Jurkat, Clone E6-1 (cell line): ENCODE measurements around the gene PRKAG2.
"Not testable (repeated sequence)": the region's sequence is repeated elsewhere in the genome, so short reads cannot be mapped to it uniquely, and the experiment has no call there.

Source experiments
- DNase-seq: peaks from one replicate; pipeline ENCODE4 v3.0.0-alpha.2; 2011; ENCODE audit warnings: low read depth, low spot score
- H3K4me3 ChIP-seq: 2 replicates; pipeline ENCODE4 v1.5.1; 2011; ENCODE audit warnings: mild to moderate bottlenecking, low read length, control low read depth, moderate library complexity

The PRKAG2 gene

DNA sequence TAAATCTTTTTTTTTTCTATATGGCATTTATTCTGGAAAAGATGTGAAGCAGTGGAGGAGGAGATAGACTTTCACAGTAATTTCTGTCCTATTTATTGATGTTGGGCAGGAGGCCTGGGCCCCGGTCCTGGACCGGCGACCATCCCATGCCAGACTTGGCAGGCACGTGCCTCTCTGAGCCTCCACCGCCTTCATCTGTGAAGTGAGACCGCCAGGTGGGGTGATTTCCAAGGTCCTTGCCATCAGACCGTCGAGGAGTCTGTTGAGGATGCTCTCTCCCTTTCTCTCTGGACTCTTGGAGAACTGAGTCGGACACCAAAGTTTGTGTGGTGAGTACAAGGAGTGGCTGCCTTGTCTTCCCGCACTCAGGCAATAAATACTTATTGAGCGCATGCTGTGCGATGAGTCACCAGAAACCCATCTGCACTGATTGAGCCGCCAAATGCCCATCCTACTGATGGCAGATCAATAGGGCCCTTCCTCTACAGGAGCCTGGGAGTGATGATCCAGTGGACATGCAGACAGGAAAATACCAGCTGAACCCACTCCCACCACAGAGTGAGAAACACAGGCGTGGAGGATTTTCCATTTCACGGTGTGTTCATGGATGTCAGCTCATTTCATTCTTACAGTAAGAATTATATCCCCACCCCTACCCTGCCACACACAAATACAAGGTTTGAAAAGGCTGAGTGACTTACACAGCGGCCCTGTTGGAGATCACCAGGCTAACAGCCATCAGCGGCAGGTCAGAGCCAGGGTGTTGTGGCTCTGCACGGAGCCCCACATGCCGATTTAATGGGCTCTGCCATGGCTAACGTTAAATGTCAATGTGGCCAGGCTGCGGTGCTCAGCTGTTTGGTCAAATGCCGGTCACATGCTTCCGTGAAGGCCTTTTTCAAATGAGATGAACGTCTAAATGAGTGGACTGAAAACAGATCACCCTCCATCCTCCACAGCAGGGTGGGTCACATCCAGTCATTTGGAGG lies 11.5 kb upstream of the PRKAG2 start:
- no peak for DNase-seq
- H3K4me3 ChIP-seq = no peak overlapping the region

DNA sequence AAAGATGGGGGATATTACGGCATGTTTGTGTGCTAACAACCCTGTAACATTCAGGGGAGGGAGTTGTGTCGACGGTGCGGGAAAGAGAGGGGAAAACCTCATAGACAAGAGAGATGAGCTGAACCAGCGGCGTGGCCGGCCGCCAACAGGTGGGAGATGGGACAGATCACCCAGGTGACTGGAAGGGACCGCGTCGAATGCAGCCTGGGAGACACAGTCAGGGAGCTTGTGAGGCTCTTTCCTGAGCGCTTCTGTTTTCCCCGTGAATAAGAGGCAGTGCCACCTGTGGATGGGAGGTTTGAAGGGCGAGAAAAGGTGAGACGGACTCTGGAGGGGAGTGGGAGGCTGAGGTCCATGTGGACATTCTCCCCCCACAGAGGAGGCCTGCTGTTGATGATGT lies 9.9 kb upstream of the PRKAG2 start:
- DNase-seq = no peak
- no peak overlapping the region for H3K4me3 ChIP-seq

- DNase-seq = no peak
- H3K4me3 ChIP-seq = no peak overlapping the region
Observed at GRCh38 chr7:151885202-151885580, 8.3 kb upstream of the PRKAG2 start.

DNA sequence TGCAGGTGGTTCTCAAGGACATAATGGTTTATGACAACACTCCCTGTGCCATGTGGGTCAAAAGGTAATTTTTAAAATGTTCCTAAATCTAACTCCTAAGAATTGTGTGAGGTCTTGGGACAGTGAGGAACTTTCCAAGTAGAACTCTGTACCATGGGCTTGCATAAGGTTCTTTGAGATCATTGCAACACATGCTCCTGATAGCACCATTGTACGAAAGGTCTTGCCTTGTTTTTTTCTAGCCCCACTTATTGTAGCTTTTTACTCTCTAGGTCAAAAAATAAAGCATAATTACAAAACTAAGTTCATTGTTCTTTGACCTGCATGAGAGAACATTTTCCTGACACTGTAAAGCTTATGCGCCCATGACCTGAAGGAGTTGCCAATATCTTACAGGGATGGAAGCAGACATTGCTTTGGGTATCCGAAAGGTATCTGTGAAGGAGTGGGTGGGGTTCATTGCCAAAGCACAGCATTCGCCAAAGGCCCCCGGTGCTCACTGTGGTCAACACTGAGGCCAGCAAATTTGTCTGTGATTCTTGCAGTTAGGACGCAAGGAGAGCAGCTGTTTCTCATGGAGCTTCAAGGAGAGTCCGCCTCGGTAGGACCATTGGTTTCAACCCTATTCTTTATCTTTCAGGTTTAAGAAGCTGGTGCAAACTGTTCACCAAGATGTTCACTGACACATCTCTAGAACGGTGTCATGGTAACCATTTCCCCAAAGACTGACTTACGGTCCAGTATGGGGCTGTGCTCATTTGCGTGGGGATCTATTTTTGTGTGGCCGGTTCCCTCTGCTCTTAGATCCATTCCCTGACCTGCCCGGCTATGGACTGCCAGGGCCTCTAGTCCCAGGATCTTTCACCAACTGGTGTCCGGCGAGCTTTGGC lies 7.6 kb upstream of the PRKAG2 start:
- no peak overlapping the region for H3K4me3 ChIP-seq
- no peak for DNase-seq

DNA sequence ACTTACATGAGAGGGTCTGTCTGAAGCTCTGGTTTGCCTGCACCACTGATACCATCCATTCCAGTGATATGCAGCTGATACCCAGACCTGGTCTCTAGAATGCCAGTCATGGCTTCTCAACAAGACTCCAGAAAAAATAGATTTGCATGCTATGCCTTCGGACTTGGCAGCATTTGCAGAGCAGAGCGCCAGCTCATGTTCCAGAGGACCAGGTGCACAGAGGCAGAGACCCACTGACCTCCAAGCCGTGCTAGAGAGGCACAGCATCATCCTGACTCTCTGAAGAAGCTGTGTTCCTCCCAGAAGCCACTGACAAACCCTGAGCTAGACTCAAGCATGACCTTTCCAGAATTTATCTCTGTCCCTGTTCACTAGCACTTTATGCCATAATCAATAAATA lies 6.9 kb upstream of the PRKAG2 start:
- H3K4me3 ChIP-seq = no peak overlapping the region
- DNase-seq = no peak

GRCh38 chr7:151882734-151883133 lies 5.8 kb upstream of the PRKAG2 start:
- DNase-seq = no peak
- H3K4me3 ChIP-seq = no peak overlapping the region

DNA sequence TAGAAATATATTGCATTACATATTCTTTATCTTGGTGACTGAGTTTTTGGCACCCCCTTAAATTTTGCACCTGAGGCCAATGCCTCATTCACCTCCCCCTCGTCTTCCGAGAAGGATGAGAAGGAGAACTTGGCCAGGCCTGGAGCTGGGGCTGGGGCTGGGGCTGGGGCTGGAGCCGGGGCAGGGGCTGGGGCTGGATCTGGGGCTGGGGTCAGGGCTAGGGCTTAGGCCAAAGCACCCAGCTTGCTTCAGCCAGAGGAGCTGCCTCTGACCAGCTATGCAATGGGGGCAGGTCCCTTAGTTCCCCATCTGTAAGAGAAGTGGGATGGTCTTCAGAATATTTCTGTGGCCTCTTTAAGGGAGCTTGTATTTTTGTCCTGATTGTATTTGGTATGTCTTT lies 3.8 kb upstream of the PRKAG2 start:
- DNase-seq = no peak
- H3K4me3 ChIP-seq = no peak overlapping the region

DNA sequence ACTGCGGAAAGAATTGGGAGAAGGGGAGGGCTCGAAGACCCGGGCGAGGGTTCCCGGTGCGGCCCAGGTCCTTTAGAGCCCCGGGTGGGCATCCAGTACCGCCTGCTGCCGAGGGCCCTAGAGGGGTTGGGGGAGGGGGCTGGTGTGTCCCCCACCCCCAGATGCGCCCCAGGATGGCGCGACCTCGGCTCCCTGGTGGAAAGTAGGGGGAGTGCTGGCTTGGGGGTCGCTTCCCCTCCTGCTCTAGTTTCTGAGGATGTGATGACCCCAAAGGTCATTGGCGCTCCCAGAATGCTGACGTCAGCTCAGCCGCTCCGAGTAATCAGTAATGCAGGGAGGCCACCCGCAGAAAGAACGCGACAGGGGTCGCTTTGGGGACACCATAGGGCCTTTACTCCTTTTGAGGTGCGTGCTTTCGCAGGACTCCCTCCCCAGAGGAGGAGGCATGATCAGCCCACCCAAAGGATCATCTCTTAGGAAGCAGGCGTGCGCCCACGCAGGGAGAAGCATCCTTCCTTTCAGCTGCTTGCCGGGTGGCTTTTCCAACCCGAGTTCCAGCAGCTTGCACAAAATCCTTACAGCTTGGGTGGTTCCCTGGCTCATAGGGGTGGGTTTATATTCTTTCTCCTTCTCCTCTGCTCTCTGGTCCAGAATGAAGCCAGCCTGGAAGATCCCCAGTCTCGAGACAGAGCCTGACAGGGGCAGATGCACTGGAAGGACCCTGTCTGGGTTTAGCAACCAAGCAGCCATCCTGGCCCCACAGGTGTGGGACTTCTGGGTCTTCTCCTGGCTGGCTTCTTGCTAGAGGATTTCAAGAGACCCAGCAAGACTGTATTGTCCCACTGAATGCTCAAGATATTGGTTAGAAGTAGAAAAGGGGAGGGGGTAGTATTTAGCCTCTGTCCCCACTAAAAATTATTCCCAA lies 1.3 kb upstream of the PRKAG2 start:
- H3K4me3 ChIP-seq = no peak overlapping the region
- no peak for DNase-seq

DNA sequence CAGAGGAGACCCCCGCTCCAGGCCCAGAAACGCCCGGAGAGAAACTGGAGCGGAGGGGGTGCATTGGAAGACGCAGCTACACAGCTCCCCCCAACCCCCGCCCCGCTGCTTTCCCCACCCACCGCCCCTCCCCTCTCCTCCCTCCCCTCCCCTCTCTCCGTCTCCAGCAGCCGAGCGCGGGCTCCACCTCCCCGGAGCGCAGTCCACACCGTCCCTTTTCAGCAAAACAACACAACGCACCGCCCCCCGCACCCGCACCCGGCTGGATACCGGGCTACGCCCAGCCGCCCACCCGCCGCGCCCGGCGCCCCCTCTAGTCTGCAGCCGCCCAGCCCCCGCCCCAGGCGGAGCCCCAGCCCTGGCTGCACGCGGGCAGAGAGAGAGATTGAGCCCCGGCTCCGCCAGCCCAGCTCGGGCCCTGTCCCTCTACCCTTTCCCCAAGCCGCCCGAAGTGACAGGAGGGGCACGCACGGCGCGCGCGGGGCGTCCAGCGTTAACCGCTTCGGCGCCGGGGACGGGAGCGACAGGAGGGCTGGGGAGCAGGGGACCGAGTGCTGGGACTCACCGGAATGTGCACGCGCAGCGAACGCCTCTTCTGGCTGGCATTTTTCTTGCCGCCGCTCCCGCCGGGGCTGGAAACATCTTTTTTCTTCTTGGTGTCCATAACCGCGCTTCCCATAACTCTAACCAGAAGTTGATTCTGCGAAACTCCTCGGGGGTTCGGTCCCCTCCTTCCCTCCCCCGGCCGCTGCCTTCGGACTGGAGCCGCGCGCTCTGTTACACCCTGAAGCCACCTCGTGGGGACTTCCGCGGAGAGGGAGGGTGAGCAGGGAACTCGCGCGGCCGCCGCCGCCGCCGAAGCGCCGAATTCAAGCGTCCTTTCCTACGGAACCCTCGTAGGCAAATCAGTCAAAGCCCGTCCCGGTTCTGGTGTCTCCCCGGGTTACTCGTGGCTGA lies 695 bp downstream of the PRKAG2 start:
- DNase-seq = peak; percentile 39
- peak overlapping the region; percentile 65 for H3K4me3 ChIP-seq

- DNase-seq, H3K4me3 ChIP-seq: not testable (repeated sequence)
Observed at GRCh38 chr7:151874479-151874878, 2.4 kb downstream of the PRKAG2 start.

DNA sequence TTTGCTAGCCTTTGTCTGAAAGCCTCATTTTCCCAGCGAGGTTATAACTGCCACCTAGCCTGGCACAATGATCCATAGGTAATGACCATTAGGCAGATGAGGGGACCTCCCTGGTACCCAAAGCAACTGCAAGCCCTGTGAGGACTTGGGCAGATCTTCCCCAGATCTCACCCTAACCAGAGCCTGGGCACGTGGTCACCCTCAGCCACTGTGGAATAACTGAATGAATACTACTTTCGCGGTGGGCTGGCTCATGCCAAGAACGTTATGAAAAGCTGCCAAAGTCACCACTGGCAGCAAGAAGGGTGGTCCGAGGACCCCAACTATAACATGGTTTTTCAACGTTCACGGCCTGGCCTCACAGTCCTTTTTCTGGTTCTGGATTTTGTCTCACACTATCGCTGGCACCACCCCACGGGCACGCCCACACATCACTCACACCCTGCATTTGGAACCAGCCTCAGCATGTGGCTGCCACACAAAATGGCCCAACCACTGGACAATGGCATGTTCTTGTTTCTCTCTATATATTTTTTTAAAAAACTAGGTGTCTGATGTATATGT lies 3.4 kb downstream of the PRKAG2 start:
- DNase-seq = no peak
- no peak overlapping the region for H3K4me3 ChIP-seq

DNA sequence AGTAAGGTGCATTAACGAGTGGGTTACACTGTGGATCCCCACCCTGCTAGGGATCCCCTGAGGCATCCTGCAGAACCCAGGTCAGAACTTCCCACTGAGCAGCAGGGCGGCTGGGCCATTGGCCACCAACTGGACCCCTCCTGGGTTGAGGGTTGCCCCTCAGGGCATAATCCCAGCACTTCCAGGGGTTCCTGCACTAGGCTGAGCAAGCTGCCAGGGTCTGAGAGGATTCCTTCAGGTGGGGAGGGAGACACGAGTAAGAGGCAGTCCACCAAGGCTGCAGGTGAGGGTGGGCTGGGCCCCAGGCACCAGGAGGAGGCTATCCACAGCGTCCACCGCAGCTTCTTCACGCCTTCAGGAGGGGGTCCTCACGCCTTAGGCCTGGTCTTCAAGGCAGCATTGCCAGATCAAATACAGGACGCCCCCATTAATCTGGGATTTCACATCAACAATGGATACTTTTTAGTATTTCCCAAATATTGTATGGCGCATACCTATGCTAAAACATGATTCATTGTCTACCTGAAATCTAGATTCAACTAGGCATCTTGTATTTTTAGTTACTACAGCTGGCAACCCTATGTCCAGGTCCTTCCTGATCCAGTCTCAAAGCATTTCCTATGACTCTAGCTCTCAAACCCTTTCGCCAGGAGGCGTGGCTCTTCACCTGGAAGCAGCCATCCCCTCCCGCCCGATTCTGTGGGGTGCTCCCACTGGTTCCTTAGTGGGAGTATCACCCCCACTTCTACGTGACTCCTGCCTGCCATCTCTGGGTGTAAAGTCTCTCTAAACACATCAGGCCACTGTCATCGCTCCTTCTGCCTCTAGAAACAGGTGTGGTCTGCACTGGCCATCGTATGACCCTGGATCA lies 4.1 kb downstream of the PRKAG2 start:
- no peak overlapping the region for H3K4me3 ChIP-seq

GRCh38 chr7:151871904-151872303 lies 5.0 kb downstream of the PRKAG2 start:
- DNase-seq = no peak
- no peak overlapping the region for H3K4me3 ChIP-seq

More for the DNA sequence above, 4.1 kb downstream of the PRKAG2 start:
- no peak for DNase-seq

DNA sequence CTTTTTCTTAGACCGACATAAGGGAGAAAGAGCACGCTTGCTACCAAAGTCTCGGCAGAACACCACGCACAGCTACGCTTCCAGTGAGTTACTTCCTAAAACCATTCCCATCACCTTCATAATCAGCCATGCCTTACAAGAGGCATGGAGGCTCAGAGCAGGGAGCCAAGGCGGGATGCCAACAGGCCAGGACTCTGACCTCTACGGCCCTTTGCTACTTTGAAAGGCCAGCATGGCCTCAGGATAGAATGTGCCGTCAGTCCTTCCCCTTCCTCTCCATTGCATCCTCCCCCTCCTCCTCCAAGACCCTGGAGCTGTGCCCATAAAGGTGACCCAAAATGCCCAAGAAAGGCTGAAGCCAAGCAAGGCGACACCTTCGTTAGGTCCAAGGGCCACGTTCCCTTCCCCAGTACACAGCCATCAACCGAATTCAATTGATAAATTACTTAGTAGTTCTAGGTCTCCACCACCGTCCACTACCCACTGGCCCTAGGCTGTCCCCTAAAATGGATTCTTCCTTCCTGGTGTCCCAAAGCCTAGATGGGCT lies 5.7 kb downstream of the PRKAG2 start:
- DNase-seq = no peak
- H3K4me3 ChIP-seq = no peak overlapping the region

DNA sequence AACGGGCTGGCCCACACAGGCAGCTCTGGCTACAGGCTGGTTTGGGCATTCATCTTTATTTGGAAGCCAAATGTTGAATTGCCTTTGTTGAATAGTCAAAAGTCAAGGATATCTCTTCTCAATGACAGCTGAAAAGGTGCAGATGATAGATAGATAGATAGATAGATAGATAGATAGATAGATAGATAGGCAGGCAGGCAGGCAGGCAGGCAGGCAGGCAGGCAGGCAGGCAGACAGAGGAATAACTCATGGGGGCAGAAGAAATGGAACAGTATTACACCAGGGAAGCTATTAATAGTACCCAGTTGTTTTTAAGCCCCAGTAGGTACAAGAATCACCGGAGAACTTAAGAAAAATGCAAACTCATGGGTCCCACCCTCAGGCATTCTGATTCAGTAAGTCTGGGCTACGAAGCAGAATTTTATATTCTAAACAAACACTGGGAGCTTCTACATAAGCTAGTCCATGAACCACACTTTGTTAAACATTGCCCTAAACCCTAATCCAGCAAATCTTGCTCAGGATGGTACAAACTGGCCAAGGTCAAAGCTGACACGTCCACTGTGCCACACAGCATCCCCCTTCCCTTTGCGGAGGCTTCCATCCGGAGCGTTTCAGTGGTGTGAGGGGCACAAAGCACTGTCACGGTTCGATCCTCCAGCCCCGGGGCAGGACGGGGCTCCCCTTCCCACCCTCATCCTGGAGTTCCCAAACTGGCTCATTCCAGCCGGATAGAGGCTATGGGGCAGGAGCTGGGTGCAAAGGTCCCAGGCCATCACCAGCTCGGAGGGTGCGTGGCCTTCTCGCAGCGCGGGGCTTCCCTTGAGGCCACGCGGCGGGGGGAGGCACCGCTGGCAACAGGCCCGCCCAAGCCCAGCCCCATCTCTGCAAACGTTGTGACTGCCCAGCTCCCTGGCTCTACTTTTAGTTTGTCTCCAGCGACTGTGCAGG lies 6.7 kb downstream of the PRKAG2 start:
- DNase-seq = no peak
- no peak overlapping the region for H3K4me3 ChIP-seq
